Caki2 (cell line): ENCODE data around the gene CDC42EP4. TPM values are rescaled to one million over a fixed set of nuclear protein-coding genes. Genes with fewer than 3 reads are reported as not detected.
A peak's percentile ranks its signal among the peaks of the same experiment; 100 is the strongest.
"Not testable (repeated sequence)": the region's sequence is repeated elsewhere in the genome, so short reads cannot be mapped to it uniquely, and the experiment has no call there.

ENCODE experiments used
- DNase-seq: peaks from one replicate; pipeline ENCODE4 v3.0.0-alpha.2; 2015; ENCODE audit warnings: low read depth
- in situ Hi-C: cut with HindIII; loops from 2 replicates; pipeline ENCODE4 v1.10.0; 2016; ENCODE audit warnings: low sequenced_read_pairs, low pct_unique_long_range_greater_than_20kb, mixed read lengths
- total RNA-seq: library from RNA; depleted of rRNA; stranded (reverse); fragments of >200 nt; shearing (Covaris generic); gene quantifications from 2 replicates; pipeline ENCODE4 v1.2.3, GENCODE V29; 2014; ENCODE audit warnings: low replicate concordance

The CDC42EP4 gene
- total RNA-seq, 1 experiment from 2014 or later, result 50.8 TPM

GRCh38 chr17:73269329-73269615 is 42.5 kb downstream of the CDC42EP4 start:
- in situ Hi-C loops, result no loop called here
- no peak for DNase-seq

GRCh38 chr17:73268582-73269328 is 43.0 kb downstream of the CDC42EP4 start:
- no peak for DNase-seq
- in situ Hi-C loops, result no loop called here

- DNase-seq, result no peak
- in situ Hi-C loops, result no loop called here
Measured at GRCh38 chr17:73267648-73268537, 43.9 kb downstream of the CDC42EP4 start.

- in situ Hi-C loops, result no loop called here
- DNase-seq, result no peak
Measured at GRCh38 chr17:73266796-73267195, 45.0 kb downstream of the CDC42EP4 start.

- no peak for DNase-seq
- in situ Hi-C loops, result no loop called here
Measured at GRCh38 chr17:73265646-73266640, 45.9 kb downstream of the CDC42EP4 start.

GRCh38 chr17:73264448-73264847 is 47.4 kb downstream of the CDC42EP4 start:
- in situ Hi-C loops, DNase-seq: not testable (repeated sequence)

- in situ Hi-C loops, result no loop called here
- DNase-seq, result no peak
Measured at GRCh38 chr17:73262676-73263642, 48.8 kb downstream of the CDC42EP4 start.

- no peak for DNase-seq
- in situ Hi-C loops, result no loop called here
Measured at GRCh38 chr17:73261952-73262675, 49.7 kb downstream of the CDC42EP4 start.

GRCh38 chr17:73261617-73261951 is 50.2 kb downstream of the CDC42EP4 start, which contains the start of gene CPSF4L:
TSS of gene CPSF4L (minus strand) at chr17:73261880. CDS start at chr17:73261818, 62 bp downstream.
- DNase-seq, result no peak
- in situ Hi-C loops, result no loop called here

GRCh38 chr17:73257516-73257915 is 54.3 kb downstream of the CDC42EP4 start:
- DNase-seq, result no peak
- in situ Hi-C loops, result no loop called here

GRCh38 chr17:73256220-73256619 is 55.6 kb downstream of the CDC42EP4 start:
- in situ Hi-C loops, result no loop called here
- DNase-seq, result no peak

- in situ Hi-C loops, result no loop called here
- DNase-seq, result peak; percentile 55
Measured at GRCh38 chr17:73255671-73256181, 56.1 kb downstream of the CDC42EP4 start.

- no peak for DNase-seq
- in situ Hi-C loops, result no loop called here
Measured at GRCh38 chr17:73251871-73252270, 59.9 kb downstream of the CDC42EP4 start.

GRCh38 chr17:73250851-73251640 is 60.8 kb downstream of the CDC42EP4 start:
- in situ Hi-C loops, result no loop called here

GRCh38 chr17:73249700-73250099 is 62.1 kb downstream of the CDC42EP4 start:
- DNase-seq, result no peak
- in situ Hi-C loops, result no loop called here

More at GRCh38 chr17:73250851-73251640, 60.8 kb downstream of the CDC42EP4 start:
- DNase-seq, result no peak

- no peak for DNase-seq
- in situ Hi-C loops, result no loop called here
Measured at GRCh38 chr17:73248532-73248931, 63.3 kb downstream of the CDC42EP4 start.
